Neutrophil (primary cell): ENCODE results near the gene NPRL2.

Experiments
- H3K27ac ChIP-seq: fragments of 200-600 bp; sonication (generic); 2 replicates; pipeline ENCODE4 v1.5.1; 2016; ENCODE audit warnings: mild to moderate bottlenecking, moderate library complexity
- H3K27me3 ChIP-seq: fragments of 200-600 bp; sonication (generic); 2 replicates; pipeline ENCODE4 v1.6.0; 2016; ENCODE audit warnings: mild to moderate bottlenecking
- H3K36me3 ChIP-seq: fragments of 200-600 bp; sonication (generic); 2 replicates; pipeline ENCODE4 v1.5.1; 2017
- H3K4me1 ChIP-seq, 2 experiments: fragments of 200-600 bp in 1 of 2; sonication (generic) in 1 of 2; 1 replicate in 1 of 2; 2 replicates in 1 of 2; pipeline versions ENCODE4 v1.5.1 to v1.6.1; 2013 to 2016; ENCODE audit warnings: low read depth in 1 of 2, low read length in 1 of 2, mild to moderate bottlenecking in 1 of 2, moderate library complexity in 1 of 2; ENCODE audit not compliant: control insufficient read depth in 1 of 2, insufficient read depth in 1 of 2
- H3K4me3 ChIP-seq, 2 experiments: fragments of 200-600 bp in 1 of 2; sonication (generic) in 1 of 2; 1 replicate in 1 of 2; 2 replicates in 1 of 2; pipeline ENCODE4 v1.5.1; 2013 to 2016; ENCODE audit warnings: low read depth in 1 of 2, low read length in 1 of 2, mild to moderate bottlenecking in 1 of 2, moderate library complexity in 1 of 2
- H3K9me3 ChIP-seq: fragments of 200-600 bp; sonication (generic); 2 replicates; pipeline ENCODE4 v1.5.1; 2016
- TF ChIP-seq, protein P1 (sequence below): fragments of 200-600 bp; sonication (generic); IDR thresholded peaks from 2 replicates; pipeline ENCODE4 v1.5.1; 2016; ENCODE audit warnings: antibody characterized with exemption

The NPRL2 gene

DNA sequence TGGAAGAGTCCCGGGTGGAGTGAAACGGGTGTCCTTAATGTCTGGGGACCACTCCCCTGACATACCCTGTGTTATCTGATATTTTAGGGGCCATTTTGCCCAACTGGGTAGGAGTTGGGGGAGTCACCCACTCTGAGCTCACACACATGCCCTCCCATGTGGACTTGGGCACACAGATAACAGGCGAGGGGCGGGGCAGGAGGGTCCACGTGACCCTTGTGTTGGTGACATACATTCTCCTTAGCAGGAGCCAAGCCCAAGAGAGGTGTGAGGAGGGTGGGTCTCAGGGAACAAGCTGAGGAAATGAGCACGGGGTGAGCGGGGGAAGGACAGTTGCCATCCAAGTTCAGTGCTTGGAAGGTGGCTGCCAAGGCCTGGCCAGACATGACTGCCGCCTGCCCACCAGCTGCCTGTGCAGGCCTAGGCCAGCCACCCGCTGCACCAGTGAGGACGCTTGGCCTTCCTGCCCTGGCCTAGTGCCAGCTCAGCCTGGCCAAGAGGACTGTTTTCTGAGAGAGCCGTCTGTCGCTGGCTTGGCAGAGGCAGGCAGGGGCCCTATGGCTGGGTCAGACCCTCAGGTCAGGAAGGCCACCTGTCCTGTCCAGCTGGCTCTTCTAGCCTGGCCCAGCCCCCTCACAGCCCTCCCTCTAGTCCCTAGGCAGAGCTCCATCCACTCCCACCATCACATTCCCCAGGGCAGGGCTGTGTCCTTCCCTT is 40.1 kb upstream of the NPRL2 start:
- H3K4me1 ChIP-seq: no peaks in the 10 kb centered on the region
- no peak overlapping the region for H3K4me3 ChIP-seq
- H3K27ac ChIP-seq: no peak overlapping the region
- no peaks in the 10 kb centered on the region for H3K36me3 ChIP-seq
- peaks cover 3% of the 10 kb centered on the region for H3K27me3 ChIP-seq
- TF ChIP-seq, protein P1, sequence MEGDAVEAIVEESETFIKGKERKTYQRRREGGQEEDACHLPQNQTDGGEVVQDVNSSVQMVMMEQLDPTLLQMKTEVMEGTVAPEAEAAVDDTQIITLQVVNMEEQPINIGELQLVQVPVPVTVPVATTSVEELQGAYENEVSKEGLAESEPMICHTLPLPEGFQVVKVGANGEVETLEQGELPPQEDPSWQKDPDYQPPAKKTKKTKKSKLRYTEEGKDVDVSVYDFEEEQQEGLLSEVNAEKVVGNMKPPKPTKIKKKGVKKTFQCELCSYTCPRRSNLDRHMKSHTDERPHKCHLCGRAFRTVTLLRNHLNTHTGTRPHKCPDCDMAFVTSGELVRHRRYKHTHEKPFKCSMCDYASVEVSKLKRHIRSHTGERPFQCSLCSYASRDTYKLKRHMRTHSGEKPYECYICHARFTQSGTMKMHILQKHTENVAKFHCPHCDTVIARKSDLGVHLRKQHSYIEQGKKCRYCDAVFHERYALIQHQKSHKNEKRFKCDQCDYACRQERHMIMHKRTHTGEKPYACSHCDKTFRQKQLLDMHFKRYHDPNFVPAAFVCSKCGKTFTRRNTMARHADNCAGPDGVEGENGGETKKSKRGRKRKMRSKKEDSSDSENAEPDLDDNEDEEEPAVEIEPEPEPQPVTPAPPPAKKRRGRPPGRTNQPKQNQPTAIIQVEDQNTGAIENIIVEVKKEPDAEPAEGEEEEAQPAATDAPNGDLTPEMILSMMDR: no peak
- no peaks in the 10 kb centered on the region for H3K9me3 ChIP-seq

- Histone ChIP-seq H3K4me3 (no peak overlapping the region), H3K9me3 (no peaks in the 10 kb centered on the region), H3K36me3 (no peaks in the 10 kb centered on the region), H3K27me3 (peaks cover 14% of the 10 kb centered on the region), H3K4me1 (no peaks in the 10 kb centered on the region), H3K27ac (no peak overlapping the region)
- TF ChIP-seq, protein P1: no peak
These were observed 38.8 kb upstream of the NPRL2 start for GRCh38 chr3:50389414-50389767.

- peaks cover 14% of the 10 kb centered on the region for H3K27me3 ChIP-seq
- TF ChIP-seq, protein P1: no peak
These were observed 38.3 kb upstream of the NPRL2 start for GRCh38 chr3:50388720-50389413.

DNA sequence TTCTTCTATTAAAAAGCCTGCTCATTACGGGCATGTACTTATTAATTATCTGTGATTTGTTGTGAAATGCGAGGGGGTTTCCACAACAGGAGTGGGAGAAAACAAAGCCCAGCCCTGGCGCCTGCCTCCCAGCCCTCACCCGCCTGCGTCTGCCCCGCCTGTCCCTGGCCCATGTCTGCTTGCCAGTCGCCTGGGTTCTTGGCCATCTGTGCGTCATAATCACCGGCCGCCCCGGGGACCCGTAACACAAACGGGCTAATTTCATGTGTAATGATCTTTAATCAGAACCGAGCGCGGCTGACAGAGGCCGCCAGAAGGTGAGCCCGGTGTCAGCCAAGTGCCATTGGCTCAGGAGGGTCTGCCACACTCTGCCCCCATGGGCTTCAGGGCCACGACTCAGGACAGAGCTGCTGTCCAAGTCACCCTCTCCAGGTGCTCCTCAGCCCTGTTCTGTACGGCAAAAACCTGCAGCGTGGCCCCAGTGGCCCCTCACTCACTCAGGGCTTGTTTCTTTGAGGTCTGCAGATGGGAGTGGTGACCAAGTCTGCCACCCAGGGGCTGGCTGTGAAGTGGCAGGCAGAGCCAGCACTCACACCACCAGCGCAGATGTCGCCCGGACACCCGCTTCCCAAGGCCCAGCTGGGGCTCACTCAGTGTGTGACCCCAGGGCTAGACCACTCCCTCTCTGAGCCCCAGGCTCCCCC is 37.6 kb upstream of the NPRL2 start:
- H3K4me1 ChIP-seq: no peaks in the 10 kb centered on the region
- H3K27ac ChIP-seq: no peak overlapping the region
- TF ChIP-seq, protein P1: no peak
- H3K27me3 ChIP-seq: peaks cover 14% of the 10 kb centered on the region
- H3K36me3 ChIP-seq: no peaks in the 10 kb centered on the region
- H3K9me3 ChIP-seq: no peaks in the 10 kb centered on the region
- H3K4me3 ChIP-seq: no peak overlapping the region

More at GRCh38 chr3:50388720-50389413, 38.3 kb upstream of the NPRL2 start:
- Histone ChIP-seq H3K36me3 (no peaks in the 10 kb centered on the region), H3K4me3 (no peak overlapping the region), H3K4me1 (no peaks in the 10 kb centered on the region), H3K9me3 (no peaks in the 10 kb centered on the region), H3K27ac (no peak overlapping the region)

- no peak overlapping the region for H3K27ac ChIP-seq
- H3K27me3 ChIP-seq: peaks cover 14% of the 10 kb centered on the region
- no peaks in the 10 kb centered on the region for H3K9me3 ChIP-seq
- H3K36me3 ChIP-seq: no peaks in the 10 kb centered on the region
- H3K4me1 ChIP-seq: no peaks in the 10 kb centered on the region
- H3K4me3 ChIP-seq: no peak overlapping the region
- TF ChIP-seq, protein P1: no peak
These were observed 35.2 kb upstream of the NPRL2 start for GRCh38 chr3:50385754-50386153.
